NCI-H526 (cell line): ENCODE data around the gene FOCAD.

Source experiments
- DNase-seq, 2 experiments: peaks; one replicate each; lab custom pipeline; 2025; lab: John Stamatoyannopoulos, UW

The FOCAD gene

DNA sequence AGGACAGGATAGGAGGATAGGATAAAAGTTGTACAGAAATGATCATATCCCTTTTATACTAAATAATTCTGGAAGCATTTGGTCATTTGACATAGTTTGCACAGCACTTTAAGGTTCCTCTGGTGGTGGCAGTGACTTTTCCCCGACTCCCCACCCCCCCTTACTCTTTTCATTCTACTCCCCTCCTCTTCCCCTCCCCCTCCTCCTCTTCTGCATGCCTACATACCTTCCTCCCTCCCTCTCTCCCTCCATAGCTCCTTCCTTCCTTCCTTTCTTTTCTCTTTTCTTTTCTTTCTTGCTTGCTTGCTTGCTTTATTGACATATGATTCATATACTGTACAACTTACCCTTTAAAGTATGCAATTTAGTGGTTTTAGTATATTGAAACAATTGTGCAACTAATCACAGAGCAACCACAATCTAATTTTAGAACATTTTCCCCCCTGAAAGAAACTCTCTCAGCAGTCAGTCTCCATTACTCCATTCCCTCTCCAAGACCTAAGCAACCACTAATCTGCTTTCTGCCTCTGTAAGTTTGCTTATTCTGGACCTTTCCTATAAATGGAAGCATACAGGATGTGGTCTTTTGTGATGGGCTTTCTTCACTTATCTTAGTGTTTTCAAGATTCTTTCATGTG lies 188.4 kb downstream of the FOCAD start:
- no peak for DNase-seq

DNA sequence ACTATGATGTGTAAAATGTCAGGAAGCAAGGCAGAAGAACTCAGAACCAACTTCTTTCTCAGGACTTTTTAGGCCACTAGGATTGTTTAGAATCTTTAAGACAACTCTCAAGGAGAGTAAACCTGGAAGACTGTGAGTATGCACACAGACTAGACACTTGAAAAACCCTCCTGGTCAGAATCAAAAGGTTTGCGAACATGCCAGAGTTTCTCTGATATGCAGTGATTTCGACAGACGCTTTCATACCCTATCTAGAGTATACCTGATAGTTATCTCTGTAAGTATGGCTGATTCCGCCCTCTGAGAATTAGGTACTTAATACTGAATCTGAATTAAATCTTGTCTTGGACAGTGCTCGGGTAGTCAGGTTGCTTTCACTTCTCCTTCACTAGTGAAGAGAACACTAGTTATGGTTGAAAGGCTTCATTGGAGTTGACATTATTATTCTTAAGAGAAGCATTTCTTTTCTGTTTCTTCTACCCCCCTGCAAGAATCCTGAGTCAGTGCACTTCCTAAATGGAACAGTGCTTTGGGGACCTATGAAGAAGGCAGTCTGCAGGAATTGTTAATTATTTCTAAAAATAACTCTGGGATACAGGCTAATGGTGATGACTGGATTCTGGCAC lies 189.3 kb downstream of the FOCAD start:
- DNase-seq, result no peak

DNA sequence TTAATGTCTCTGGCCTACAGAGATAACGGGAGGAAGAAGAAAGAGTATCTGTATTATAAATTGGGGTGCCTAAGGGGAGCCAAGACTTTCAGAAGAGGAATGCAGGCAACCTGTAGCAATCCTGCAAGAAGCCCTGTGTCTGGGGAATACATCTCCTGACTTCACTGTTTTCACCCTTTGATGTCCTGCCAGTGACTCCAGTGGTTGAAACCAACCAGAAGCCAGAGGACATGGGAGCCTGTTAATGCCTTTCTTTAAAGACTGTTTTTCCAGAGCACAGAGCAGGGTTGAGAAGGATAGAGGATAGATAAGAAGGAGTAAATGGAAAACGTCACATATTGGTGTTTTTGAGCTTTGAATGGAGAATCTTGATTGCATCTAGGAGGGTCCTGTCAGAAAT lies 196.2 kb downstream of the FOCAD start:
- DNase-seq, result no peak

DNA sequence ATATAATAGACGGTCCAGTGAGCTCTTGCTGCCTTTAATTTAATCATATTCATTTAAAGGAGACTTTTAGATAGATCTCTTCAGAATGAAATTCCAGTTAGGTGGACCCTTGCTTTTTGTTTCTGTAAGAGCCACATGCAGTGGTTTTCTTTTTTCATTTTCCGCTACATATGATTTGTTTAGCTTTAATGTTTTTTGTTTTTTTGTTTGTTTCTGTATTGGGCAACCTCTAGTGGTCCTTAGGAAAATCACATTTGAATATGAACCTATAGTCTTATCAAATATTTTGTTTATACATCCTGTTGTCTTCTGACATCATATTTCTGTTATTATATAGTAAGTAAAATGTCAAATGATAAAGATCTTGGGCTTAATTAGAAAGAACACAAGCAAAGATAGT lies 196.6 kb downstream of the FOCAD start:
- DNase-seq, result no peak

DNA sequence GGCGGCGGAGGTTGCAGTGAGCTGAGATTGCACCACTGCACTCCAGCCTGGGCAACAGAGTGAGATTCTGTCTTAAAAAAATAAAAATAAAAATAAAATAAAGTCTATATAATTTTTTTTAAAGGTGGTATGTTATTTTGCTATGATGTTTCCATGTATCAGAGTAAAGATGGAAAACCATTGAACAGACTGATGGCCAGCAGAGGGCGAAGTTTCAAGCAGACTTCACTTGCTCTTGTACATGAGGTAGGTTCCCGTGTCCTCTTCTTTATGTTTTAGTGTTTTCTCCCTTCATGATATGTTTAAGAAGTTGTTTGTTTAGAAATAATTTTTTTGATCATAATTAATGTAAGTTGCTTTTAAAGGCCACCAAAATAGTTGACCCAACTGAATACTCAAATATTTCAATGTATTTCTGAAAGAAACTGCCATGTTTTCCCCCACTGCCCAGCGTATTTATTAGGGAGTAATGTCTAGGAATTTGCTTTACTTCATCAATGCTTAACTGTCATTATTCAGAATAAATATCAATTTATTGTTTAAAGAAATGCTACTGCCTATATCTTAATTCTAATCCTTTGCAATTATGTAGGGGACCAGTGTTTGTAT lies 201.0 kb downstream of the FOCAD start:
- peak; percentile 10 to 78 for DNase-seq

DNA sequence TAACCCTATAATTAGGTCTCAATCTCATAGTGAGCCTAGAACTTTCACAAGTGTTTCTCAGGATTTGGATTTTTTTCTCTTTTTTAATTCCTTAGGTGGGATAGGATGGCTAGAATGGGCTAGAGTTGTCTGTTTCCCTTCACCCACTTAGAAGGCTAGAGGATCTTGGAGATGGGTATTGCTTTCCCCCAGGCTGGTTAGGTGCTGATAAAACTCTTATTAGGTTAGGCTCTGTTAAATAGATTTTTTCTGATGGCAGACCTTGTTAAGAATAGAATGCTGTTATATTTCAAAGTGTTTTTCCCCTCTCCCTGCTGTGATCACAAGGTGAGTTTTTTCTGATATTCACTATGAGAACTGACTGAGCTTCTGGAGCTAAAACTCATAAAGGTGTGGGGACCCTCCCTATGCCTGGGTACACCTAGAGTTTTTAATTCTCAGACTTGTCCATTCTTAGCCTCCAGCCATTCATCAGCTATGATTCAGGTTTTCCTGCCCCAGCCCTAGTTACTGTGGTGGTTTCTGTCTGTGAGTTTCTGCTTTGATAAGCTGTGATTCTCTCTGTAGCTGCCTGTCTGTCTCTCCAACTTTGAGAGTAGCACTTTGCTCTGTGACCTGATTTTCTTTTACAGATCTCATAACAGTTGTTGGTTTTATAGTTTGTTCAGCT lies 215.0 kb downstream of the FOCAD start:
- DNase-seq, result no peak

DNA sequence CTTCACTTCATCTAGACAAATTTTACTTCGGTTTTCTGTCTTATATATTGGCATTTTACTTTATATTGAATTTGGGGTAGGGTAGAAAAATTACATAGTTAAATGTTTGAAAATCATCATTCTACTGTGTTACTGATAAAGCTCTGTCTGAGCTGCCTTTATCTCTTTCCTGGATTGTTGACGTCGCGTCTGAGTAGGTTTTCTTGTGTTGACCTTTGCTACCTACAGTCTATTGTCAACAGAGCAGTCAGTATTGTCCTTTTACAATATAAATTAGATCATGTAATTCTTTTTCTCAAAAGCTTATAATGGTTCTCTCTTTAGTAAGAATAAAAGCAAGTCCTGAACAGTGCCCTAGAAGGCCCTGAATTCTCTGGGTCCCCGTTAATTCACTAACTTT lies 219.2 kb downstream of the FOCAD start:
- DNase-seq, result peak in 1 of 2 experiments; percentile 12

DNA sequence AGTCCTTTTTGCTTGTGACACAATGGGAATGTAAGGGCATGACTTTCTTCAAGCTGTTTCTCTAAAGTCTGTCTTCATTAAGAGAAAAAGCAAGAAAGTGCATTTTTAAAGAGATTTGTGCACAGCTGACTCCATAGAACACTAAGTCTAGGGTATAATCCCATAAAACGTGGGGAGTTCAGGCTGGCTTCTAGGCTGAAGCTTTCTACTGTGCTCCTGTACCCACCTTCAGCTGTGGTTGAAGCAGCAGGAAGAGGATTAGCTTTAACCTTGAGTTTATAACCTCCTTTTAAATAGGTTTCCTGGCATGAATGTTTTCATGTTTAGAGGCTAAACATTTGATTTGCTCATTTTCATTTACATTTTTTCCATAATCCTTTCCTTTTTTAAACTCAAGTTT lies 220.9 kb downstream of the FOCAD start:
- no peak for DNase-seq

DNA sequence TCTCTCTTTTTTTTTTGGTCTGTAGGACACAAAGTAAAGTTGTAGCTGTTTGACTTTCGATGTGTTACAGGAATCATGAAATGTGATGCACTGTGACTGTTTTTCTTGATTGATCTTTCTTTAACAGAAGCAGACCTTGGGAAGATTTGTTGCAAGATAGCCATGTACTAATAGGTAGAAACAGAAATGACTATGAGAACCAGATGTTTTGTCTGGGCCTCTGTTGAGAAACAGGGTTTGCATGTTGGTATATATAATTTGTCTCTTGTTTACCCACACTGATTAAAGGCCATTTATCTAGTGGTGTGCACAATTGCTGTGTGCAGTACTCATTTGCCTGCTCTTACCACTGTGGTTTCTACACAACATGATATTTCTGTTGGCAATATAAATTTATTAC lies 222.3 kb downstream of the FOCAD start:
- peak; percentile 54 to 65 for DNase-seq

DNA sequence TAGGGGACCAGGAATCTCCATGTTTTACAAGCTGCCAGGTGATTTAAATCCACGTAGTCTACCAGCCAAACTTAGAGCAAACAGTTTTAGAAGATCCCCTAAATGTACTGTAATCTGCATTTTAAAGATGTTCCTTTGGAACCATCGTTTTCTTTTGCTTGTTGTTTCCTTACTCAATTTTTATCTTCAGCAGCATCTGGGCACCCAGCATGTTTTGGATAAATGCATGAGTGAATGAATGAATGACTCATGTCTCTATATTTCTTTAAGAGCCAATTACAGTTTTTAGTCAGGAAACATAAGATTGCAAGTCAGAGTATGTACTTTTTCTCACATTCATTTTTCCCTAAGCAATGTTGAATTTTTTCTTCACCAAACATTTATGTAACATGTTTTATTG lies 224.4 kb downstream of the FOCAD start:
- no peak for DNase-seq

DNA sequence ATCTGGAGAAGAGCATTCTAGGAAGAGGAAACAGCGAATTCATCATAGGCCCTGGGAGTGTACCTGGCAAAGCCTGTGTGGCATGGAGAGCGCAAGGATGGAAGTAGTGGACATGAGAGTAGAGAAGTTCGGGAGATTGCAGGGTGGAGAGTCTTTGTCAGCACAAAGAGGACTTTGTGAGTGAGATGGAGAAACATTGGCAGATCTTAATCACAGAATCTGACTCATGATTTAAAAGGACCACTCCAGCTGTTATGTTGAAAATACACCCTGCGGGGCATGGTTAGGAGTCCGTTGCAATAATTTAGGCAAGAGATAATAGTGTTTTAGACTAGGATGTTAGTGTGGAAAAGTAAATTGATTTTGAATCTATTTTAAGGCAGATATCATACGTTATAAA lies 230.5 kb downstream of the FOCAD start:
- no peak for DNase-seq

DNA sequence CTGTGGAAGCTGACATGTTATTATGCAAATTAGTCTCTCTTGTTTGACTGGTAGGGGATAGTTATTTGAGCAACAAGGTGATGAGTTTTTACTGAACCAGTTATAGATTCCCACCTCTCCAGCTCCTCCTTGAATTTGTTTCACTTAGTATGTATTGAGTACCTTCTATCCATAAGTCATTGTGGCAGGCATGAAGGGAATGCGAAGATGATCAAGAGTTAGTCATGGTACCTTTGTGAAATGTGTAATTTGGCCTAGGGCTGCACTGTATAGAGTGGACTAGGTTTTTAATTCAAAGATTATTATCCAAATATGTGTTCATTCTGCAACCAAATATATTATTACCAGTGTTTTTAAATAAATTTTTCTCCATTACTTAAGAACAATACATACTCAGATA lies 237.3 kb downstream of the FOCAD start:
- DNase-seq, result peak in 1 of 2 experiments; percentile 21

DNA sequence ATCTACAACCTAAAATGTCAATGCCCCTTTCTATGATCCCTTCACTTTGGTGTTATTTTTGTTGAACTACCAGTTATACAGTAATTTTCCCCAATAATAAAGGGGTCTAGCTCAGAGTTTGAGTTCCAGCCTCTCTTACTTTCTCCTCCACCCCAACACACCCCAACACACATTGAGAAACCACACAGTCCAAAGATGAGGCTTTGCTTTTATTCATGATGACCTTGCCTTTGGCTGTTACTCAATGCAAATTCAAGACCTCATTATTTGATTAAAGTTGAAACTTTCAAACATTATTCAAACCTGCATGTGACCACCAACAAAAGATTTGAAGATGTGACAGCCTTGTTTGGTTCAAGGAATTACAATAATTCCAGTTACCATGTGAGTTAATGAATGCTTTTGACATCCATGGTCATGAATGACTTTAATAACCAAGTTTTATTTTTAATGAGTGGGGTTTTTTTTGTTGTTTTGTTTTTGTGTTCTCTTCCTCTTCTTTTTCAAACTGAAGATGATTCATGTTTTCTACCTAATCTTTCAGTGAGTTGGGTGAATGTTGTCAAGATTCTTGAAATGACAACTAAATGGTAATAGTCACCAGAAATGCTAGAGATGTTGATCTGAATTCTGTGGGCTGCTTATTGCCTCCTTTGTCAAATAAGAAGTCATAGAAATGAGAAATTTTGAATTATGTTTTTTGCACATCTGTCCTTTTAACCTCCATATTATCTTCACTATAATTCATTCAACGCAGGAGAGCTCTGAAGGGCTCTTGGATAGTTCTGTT lies 241.4 kb downstream of the FOCAD start:
- DNase-seq, result peak; percentile 74 to 80

DNA sequence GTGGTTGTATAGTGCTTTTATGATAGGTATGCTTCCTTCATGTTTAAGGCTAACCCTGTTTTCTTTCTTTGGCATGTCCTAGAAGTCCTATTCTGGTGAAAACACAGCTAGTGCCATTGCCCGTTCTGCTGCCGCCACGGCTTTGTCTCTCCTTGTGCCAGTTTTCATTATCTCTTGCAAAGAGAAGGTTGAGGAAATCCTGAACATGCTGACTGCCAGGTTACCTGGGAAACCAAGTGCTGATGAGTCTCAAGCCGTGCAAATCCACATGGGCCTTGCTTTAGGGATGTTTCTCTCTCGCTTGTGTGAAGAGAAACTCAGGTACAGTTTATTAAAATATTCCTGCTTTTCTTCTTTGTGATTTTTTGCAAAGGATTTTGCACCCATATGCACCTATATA lies 245.2 kb downstream of the FOCAD start:
- DNase-seq, result no peak

DNA sequence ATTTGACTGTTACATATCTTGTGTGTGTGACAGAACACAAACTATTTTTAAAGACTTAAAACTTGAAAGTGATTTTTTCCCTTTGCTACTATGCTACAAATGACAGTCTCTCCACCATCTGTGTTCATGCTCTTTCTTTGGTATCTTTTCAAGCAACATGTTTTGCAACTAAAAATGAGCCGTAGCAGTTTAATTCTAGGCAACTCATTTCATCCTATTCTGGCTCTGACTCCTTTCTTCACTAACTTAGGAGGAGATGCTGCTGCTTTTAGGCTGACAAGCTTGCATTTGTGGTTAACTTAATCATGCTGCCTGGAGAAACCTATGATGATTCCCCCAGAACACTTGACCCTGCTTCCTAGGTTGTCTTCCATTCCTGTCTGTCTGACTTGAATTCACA lies 246.8 kb downstream of the FOCAD start:
- DNase-seq, result no peak

DNA sequence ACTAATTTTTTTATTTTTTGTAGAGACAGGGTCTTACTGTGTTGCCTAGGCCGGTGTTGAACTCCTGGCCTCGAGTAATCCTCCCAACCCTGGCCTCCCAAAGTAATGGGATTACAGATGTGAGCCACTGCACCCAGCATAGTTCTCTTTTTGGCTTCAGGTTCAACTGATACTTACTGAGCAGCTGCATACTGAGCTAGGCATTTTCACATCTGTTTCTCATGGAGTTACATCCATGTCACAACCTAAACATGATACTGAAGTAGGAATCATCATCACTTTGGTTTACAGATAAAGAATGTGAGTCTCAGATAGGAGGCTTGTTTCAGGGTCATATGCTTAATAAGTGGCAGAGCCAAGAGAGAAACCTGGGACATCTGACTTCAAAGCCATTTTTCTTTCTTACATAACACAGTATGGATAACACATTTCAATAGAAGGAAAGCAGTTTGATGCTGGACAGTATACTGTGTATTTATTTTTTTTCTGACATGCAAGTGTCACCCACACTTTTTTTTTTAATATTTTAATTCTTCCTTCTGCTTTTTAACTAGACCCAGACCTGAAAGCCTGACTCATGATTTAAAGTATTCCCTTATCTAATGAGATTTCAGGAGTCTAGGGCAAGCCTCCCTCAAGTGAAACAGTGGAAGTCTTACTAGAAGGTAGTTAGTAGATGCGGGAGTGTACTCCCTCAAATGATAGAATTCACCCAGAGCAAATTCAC lies 256.6 kb downstream of the FOCAD start:
- DNase-seq, result no peak

DNA sequence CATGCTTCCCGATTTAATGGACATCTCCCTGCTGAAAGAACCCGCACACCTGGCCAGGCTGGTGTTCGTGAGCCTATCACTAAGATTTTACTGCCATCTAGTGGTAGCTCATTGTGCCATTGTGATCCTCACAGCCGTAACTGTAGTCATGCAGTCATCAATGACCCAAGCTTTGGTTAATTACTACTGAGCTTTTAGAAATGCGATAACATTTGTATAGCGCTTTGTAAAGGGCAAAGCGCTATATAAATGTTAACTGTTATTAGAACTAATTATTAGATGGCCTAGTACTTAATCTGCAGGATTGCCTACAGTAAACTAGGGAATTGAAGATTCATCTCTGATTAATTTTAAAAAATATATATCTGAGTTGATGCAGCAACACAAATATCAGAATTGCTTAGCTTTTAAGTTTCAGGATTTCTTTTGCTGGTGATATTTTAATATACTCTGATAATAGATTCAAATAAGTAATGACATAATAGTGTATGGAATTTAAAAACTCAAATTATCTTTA lies 257.2 kb downstream of the FOCAD start:
- DNase-seq, result peak; percentile 78 to 96

DNA sequence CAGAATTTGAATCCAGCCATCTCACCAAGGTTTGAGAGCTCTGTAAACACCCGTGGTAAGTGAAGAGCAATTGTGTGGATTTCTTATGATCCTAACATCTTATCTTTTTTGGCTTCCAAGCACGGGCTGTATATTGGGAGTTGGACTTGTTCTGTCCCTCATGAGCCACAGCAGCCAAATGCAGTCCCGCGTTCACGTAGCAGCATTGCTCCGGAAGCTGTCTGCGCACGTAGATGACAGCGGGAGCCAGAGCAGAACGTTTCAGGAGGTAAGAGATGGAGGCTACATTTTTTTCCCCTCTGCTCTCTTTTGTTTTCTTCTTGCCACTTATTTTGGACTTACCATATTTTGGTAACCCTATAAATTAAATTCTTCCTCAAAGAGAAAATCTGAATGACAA lies 260.4 kb downstream of the FOCAD start:
- DNase-seq, result no peak

DNA sequence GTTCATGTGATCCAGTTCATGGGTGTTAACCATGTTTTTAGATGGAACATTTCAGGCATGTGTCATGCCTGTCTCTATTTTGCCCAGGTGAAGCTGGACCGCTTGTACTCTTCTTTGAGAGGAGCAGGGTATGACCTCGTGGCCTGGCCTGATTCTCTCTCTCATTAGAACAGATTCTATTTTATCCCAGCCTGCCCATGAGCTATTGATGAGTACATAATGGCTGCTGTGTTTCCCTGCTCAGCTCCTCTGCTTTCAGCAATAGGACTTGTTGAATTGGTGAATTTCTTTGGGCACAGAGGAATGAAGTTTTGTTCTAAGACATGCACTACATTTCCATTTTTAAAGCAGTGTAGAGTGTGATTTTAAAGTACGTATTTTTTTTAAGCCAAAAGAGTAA lies 261.2 kb downstream of the FOCAD start:
- no peak for DNase-seq

DNA sequence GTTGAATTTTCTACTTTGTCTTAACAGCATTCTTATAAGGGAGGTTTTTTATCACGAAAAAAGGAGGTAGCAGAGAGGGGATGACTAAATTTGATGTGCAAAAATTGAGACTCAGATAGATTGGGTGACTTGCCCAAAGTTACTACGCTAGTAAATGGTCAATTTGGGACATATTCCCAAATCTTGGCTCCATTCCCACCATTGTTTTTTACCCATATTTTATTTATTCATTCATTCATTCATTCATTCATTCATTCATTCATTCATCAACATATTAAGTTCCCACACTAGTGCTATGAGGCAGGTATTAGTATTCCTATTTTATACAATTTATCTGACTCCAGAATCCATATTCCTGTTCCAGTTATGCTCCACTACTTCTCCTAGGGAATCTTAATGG lies 261.8 kb downstream of the FOCAD start:
- no peak for DNase-seq

DNA sequence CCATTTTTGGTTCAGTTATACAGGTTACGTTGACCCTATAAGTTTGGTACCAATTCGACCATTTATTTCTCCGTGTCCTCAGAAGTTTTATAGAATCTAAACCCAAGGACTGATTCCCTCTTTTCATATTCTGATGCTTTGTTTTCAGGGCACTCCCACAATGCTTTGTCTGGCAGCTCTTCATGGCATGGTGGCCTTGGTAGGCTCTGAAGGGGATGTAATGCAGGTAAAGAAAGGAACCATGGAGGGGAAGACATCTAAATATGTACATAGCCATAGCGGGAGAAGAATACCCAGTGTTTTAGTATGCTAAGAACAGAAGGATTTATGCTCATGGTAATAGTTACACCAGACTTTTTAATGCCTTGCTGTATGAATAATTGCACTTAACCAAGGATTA lies 264.6 kb downstream of the FOCAD start:
- no peak for DNase-seq
